Activated CD4-positive, alpha-beta memory T cell treated with anti-CD3 and anti-CD28 coated beads for 36 hours (primary cell): ENCODE results near the gene PIGN. TPM values are rescaled to one million over a fixed set of nuclear protein-coding genes. Genes with fewer than 3 reads are reported as not detected.
"Not testable (repeated sequence)": the region's sequence is repeated elsewhere in the genome, so short reads cannot be mapped to it uniquely, and the experiment has no call there.

Experiments
- CTCF ChIA-PET: fragments of 350-600 bp; sonication (Branson Sonifier 250); formaldehyde crosslinking; loops from one replicate; lab custom pipeline; 2021; ENCODE audit warnings: antibody characterized with exemption, inconsistent platforms; lab: Charles Lee
- POLR2A ChIA-PET: fragments of 350-600 bp; sonication (Branson Sonifier 250); formaldehyde crosslinking; loops from one replicate; lab custom pipeline; 2021; ENCODE audit warnings: antibody characterized with exemption; lab: Charles Lee
- DNase-seq: peaks from one replicate; pipeline ENCODE4 v3.0.0-alpha.2; 2020
- H3K27ac Mint-ChIP-seq: one replicate; pipeline ENCODE4 v1.8.0; 2021; ENCODE audit warnings: mixed read lengths
- H3K27me3 Mint-ChIP-seq: one replicate; pipeline ENCODE4 v1.8.0; 2021; ENCODE audit warnings: mixed read lengths
- H3K36me3 Mint-ChIP-seq: one replicate; pipeline ENCODE4 v1.8.0; 2021; ENCODE audit warnings: mixed read lengths
- H3K4me1 Mint-ChIP-seq: one replicate; pipeline ENCODE4 v1.8.0; 2021; ENCODE audit warnings: low read depth, mixed read lengths
- H3K4me3 Mint-ChIP-seq: one replicate; pipeline ENCODE4 v1.8.0; 2021; ENCODE audit warnings: mild to moderate bottlenecking, mixed read lengths
- H3K9me3 Mint-ChIP-seq: one replicate; pipeline ENCODE4 v1.8.0; 2021; ENCODE audit warnings: mixed read lengths
- intact Hi-C: fragments of 100-400 bp; cut with micrococcal nuclease; formaldehyde crosslinking; loops from one replicate; pipeline ENCODE4 v1.15.1; 2023
- total RNA-seq, 2 experiments: library from RNA; stranded (reverse); gene quantifications; one replicate each; pipeline ENCODE4 v1.2.3, GENCODE V29; 2021

PIGN gene
- total RNA-seq, 2 experiments from 2014 or later: 26.2 to 27.8 TPM

GRCh38 chr18:62179213-62179612 is 7.6 kb downstream of the PIGN start:
- peaks cover 1% of the 10 kb centered on the region for H3K36me3 Mint-ChIP-seq
- peaks cover 8% of the 10 kb centered on the region for H3K4me1 Mint-ChIP-seq
- no peak overlapping the region for H3K4me3 Mint-ChIP-seq
- ChIA-PET POLR2A (no interaction called here), CTCF (interaction anchor here (9.4 kb wide), 1 partner anchor 69 kb away, joined by 150 read pairs; no protein-coding TSS in a partner anchor)
- H3K27ac Mint-ChIP-seq: no peak overlapping the region
- no peak for DNase-seq
- intact Hi-C loops: no loop called here
- H3K9me3 Mint-ChIP-seq: no peaks in the 10 kb centered on the region
- no peaks in the 10 kb centered on the region for H3K27me3 Mint-ChIP-seq

GRCh38 chr18:62177271-62177670 is 9.6 kb downstream of the PIGN start:
- H3K4me3 Mint-ChIP-seq: no peak overlapping the region
- ChIA-PET CTCF (no interaction called here), POLR2A (interaction anchor here (0.6 kb wide), 1 partner anchor 238 kb away, joined by 3 read pairs; no protein-coding TSS in a partner anchor)
- H3K27me3 Mint-ChIP-seq: no peaks in the 10 kb centered on the region
- no peak overlapping the region for H3K27ac Mint-ChIP-seq
- peaks cover 4% of the 10 kb centered on the region for H3K4me1 Mint-ChIP-seq
- DNase-seq: no peak
- intact Hi-C loops: no loop called here
- H3K9me3 Mint-ChIP-seq: no peaks in the 10 kb centered on the region
- H3K36me3 Mint-ChIP-seq: peaks cover 1% of the 10 kb centered on the region

GRCh38 chr18:62175521-62175920 is 11.3 kb downstream of the PIGN start:
- Mint-ChIP-seq H3K36me3 (peaks cover 1% of the 10 kb centered on the region), H3K4me1 (peaks cover 4% of the 10 kb centered on the region)
- POLR2A ChIA-PET: interaction anchor here (1.7 kb wide), 1 partner anchor 10 kb away, joined by 3 read pairs; no protein-coding TSS in a partner anchor

GRCh38 chr18:62172298-62172697 is 14.6 kb downstream of the PIGN start:
- peaks cover 2% of the 10 kb centered on the region for H3K4me1 Mint-ChIP-seq

More at GRCh38 chr18:62175521-62175920, 11.3 kb downstream of the PIGN start:
- no peak overlapping the region for H3K4me3 Mint-ChIP-seq
- no peak overlapping the region for H3K27ac Mint-ChIP-seq
- intact Hi-C loops: no loop called here
- CTCF ChIA-PET: interaction anchor here (1.0 to 1.1 kb wide), 2 partner anchors 74 to 250 kb away, joined by 3 to 5 read pairs; no protein-coding TSS in a partner anchor
- no peaks in the 10 kb centered on the region for H3K9me3 Mint-ChIP-seq
- DNase-seq: no peak
- H3K27me3 Mint-ChIP-seq: no peaks in the 10 kb centered on the region

GRCh38 chr18:62170857-62171256 is 16.0 kb downstream of the PIGN start:
- peaks cover 3% of the 10 kb centered on the region for H3K9me3 Mint-ChIP-seq
- ChIA-PET POLR2A (no interaction called here), CTCF (no interaction called here)
- no peaks in the 10 kb centered on the region for H3K27me3 Mint-ChIP-seq
- H3K27ac Mint-ChIP-seq: no peak overlapping the region
- intact Hi-C loops: no loop called here
- H3K4me1 Mint-ChIP-seq: peaks cover 2% of the 10 kb centered on the region
- no peak for DNase-seq
- H3K4me3 Mint-ChIP-seq: no peak overlapping the region
- H3K36me3 Mint-ChIP-seq: peaks cover 7% of the 10 kb centered on the region

More at GRCh38 chr18:62172298-62172697, 14.6 kb downstream of the PIGN start:
- Mint-ChIP-seq H3K36me3 (peaks cover 4% of the 10 kb centered on the region), H3K27me3 (no peaks in the 10 kb centered on the region), H3K27ac (no peak overlapping the region), H3K9me3 (no peaks in the 10 kb centered on the region), H3K4me3 (no peak overlapping the region)
- intact Hi-C loops: no loop called here
- DNase-seq: no peak
- ChIA-PET POLR2A (no interaction called here), CTCF (no interaction called here)

- H3K27ac Mint-ChIP-seq, CTCF ChIA-PET, intact Hi-C loops, H3K9me3 Mint-ChIP-seq, H3K27me3 Mint-ChIP-seq, DNase-seq, H3K4me3 Mint-ChIP-seq, H3K4me1 Mint-ChIP-seq: not testable (repeated sequence)
- peaks cover 16% of the 10 kb centered on the region for H3K36me3 Mint-ChIP-seq
- POLR2A ChIA-PET: interaction anchor here (1.5 kb wide), 1 partner anchor 9 kb away, joined by 3 read pairs; no protein-coding TSS in a partner anchor
Measured at GRCh38 chr18:62166524-62166923, 20.3 kb downstream of the PIGN start.

- Mint-ChIP-seq H3K36me3 (peaks cover 20% of the 10 kb centered on the region), H3K27ac (no peak overlapping the region), H3K9me3 (peaks cover 5% of the 10 kb centered on the region), H3K4me1 (peaks cover 2% of the 10 kb centered on the region), H3K4me3 (no peak overlapping the region), H3K27me3 (no peaks in the 10 kb centered on the region)
- intact Hi-C loops: no loop called here
- DNase-seq: no peak
- ChIA-PET CTCF (no interaction called here), POLR2A (interaction anchor here (1.5 kb wide), 1 partner anchor 10 kb away, joined by 3 read pairs; no protein-coding TSS in a partner anchor)
Measured at GRCh38 chr18:62165583-62165982, 21.3 kb downstream of the PIGN start.

GRCh38 chr18:62164855-62165487 is 21.9 kb downstream of the PIGN start:
- no peaks in the 10 kb centered on the region for H3K27me3 Mint-ChIP-seq
- peaks cover 20% of the 10 kb centered on the region for H3K36me3 Mint-ChIP-seq
- ChIA-PET POLR2A (interaction anchor here (1.5 kb wide), 1 partner anchor 10 kb away, joined by 3 read pairs; no protein-coding TSS in a partner anchor), CTCF (no interaction called here)
- H3K4me3 Mint-ChIP-seq: no peak overlapping the region
- intact Hi-C loops: no loop called here
- H3K4me1 Mint-ChIP-seq: peaks cover 2% of the 10 kb centered on the region
- H3K27ac Mint-ChIP-seq: no peak overlapping the region
- peaks cover 5% of the 10 kb centered on the region for H3K9me3 Mint-ChIP-seq
- DNase-seq: no peak

- no peak overlapping the region for H3K4me3 Mint-ChIP-seq
- no peaks in the 10 kb centered on the region for H3K27me3 Mint-ChIP-seq
- no peak for DNase-seq
- peaks cover 5% of the 10 kb centered on the region for H3K9me3 Mint-ChIP-seq
- ChIA-PET CTCF (no interaction called here), POLR2A (no interaction called here)
- intact Hi-C loops: no loop called here
- H3K4me1 Mint-ChIP-seq: peaks cover 2% of the 10 kb centered on the region
- peaks cover 22% of the 10 kb centered on the region for H3K36me3 Mint-ChIP-seq
- H3K27ac Mint-ChIP-seq: no peak overlapping the region
Measured at GRCh38 chr18:62164310-62164709, 22.5 kb downstream of the PIGN start.

- Mint-ChIP-seq H3K36me3 (peaks cover 12% of the 10 kb centered on the region), H3K27ac (no peak overlapping the region), H3K27me3 (no peaks in the 10 kb centered on the region), H3K4me1 (no peaks in the 10 kb centered on the region), H3K9me3 (no peaks in the 10 kb centered on the region), H3K4me3 (no peak overlapping the region)
- intact Hi-C loops: no loop called here
- POLR2A ChIA-PET: no interaction called here
- CTCF ChIA-PET: no interaction called here
- no peak for DNase-seq
Measured at GRCh38 chr18:62157843-62158242, 29.0 kb downstream of the PIGN start.

GRCh38 chr18:62152844-62153243 is 34.0 kb downstream of the PIGN start:
- POLR2A ChIA-PET: no interaction called here
- no peak for DNase-seq
- no peak overlapping the region for H3K4me3 Mint-ChIP-seq
- H3K36me3 Mint-ChIP-seq: peaks cover 9% of the 10 kb centered on the region
- no peaks in the 10 kb centered on the region for H3K27me3 Mint-ChIP-seq
- H3K4me1 Mint-ChIP-seq: no peaks in the 10 kb centered on the region
- CTCF ChIA-PET: no interaction called here
- H3K27ac Mint-ChIP-seq: no peak overlapping the region
- H3K9me3 Mint-ChIP-seq: no peaks in the 10 kb centered on the region
- intact Hi-C loops: no loop called here

GRCh38 chr18:62151068-62151771 is 35.6 kb downstream of the PIGN start:
- DNase-seq: no peak
- Mint-ChIP-seq H3K36me3 (peaks cover 4% of the 10 kb centered on the region), H3K4me1 (no peaks in the 10 kb centered on the region), H3K9me3 (no peaks in the 10 kb centered on the region), H3K27me3 (no peaks in the 10 kb centered on the region), H3K27ac (no peak overlapping the region), H3K4me3 (no peak overlapping the region)
- CTCF ChIA-PET: no interaction called here
- intact Hi-C loops: no loop called here
- POLR2A ChIA-PET: no interaction called here
